Fibroblast of lung (primary cell): ENCODE data around the gene PTGDS. TPM values are rescaled to one million over a fixed set of nuclear protein-coding genes. Genes with fewer than 3 reads are reported as not detected.

ENCODE experiments used
- DNase-seq, 2 donors: peaks; one replicate each; pipeline versions ENCODE4 v3.0.0 to v3.0.0-alpha.2; 2010; ENCODE audit warnings: low read depth in 2 of 2
- H2AFZ ChIP-seq: 2 replicates; pipeline ENCODE4 v1.5.1; 2012; ENCODE audit warnings: low read length, control low read depth, inconsistent platforms
- H3K27ac ChIP-seq: 2 replicates; pipeline ENCODE4 v1.5.1; 2011; ENCODE audit warnings: low read length, control low read depth; ENCODE audit not compliant: insufficient read depth
- H3K27me3 ChIP-seq: 2 replicates; pipeline ENCODE4 v1.5.1; 2011; ENCODE audit warnings: mild to moderate bottlenecking, low read length; ENCODE audit not compliant: control insufficient read depth, insufficient read depth
- H3K36me3 ChIP-seq: 2 replicates; pipeline ENCODE4 v1.5.1; 2011; ENCODE audit warnings: low read length; ENCODE audit not compliant: control insufficient read depth, insufficient read depth
- H3K4me1 ChIP-seq: 2 replicates; pipeline ENCODE4 v1.5.1; 2011; ENCODE audit warnings: low read length; ENCODE audit not compliant: control insufficient read depth, insufficient read depth; ENCODE audit errors: extremely low read depth
- H3K4me2 ChIP-seq: 2 replicates; pipeline ENCODE4 v1.5.1; 2011; ENCODE audit warnings: low read length, control low read depth; ENCODE audit not compliant: insufficient read depth; ENCODE audit errors: extremely low read depth
- H3K4me3 ChIP-seq, 4 experiments: fragments of 200-600 bp in 1 of 4; sonication (generic) in 1 of 4; replicated peaks in 1 of 4; 2 replicates each; pipeline ENCODE4 v1.5.1; 2011 to 2016; ENCODE audit warnings: low read length in 4 of 4, low read depth in 3 of 4, mild to moderate bottlenecking in 3 of 4, control low read depth in 2 of 4, inconsistent platforms in 1 of 4, mixed read lengths in 1 of 4; ENCODE audit not compliant: insufficient read depth in 1 of 4; ENCODE audit errors: control extremely low read depth in 1 of 4
- H3K79me2 ChIP-seq: 2 replicates; pipeline ENCODE4 v1.5.1; 2012; ENCODE audit warnings: mild to moderate bottlenecking, low read length, inconsistent platforms; ENCODE audit not compliant: control insufficient read depth, insufficient read depth
- H3K9ac ChIP-seq: 2 replicates; pipeline ENCODE4 v1.5.1; 2011; ENCODE audit warnings: mild to moderate bottlenecking, low read length, control low read depth; ENCODE audit not compliant: insufficient read depth
- H3K9me3 ChIP-seq: 2 replicates; pipeline ENCODE4 v1.5.1; 2012; ENCODE audit warnings: low read depth, low read length; ENCODE audit not compliant: control insufficient read depth, insufficient read depth
- H4K20me1 ChIP-seq: 2 replicates; pipeline ENCODE4 v1.5.1; 2011; ENCODE audit warnings: low read length; ENCODE audit not compliant: control insufficient read depth, insufficient read depth; ENCODE audit errors: extremely low read depth
- CTCF ChIP-seq, 2 donors: IDR thresholded peaks in 1 of 2; conservative IDR thresholded peaks in 1 of 2; 1 replicate in 1 of 2; 2 replicates in 1 of 2; pipeline ENCODE4 v1.5.1; 2011 to 2012; ENCODE audit warnings: low read length in 2 of 2, control low read depth in 1 of 2, inconsistent platforms in 1 of 2, low read depth in 1 of 2, mild to moderate bottlenecking in 1 of 2
- EZH2 ChIP-seq: IDR thresholded peaks from 2 replicates; pipeline ENCODE4 v1.5.1; 2012; ENCODE audit warnings: low read length, control low read depth, mild to moderate bottlenecking; ENCODE audit errors: missing control alignments
- polyA plus RNA-seq, 2 donors: library from polyadenylated mRNA; depleted of rRNA in 1 of 2; stranded (reverse) in 1 of 2; unstranded in 1 of 2; fragments of >200 nt; gene quantifications; 2 replicates each; pipeline ENCODE4 v1.2.1, GENCODE V29; 2011 to 2012; ENCODE audit warnings: missing spikeins in 1 of 2
- total RNA-seq: library from RNA; depleted of rRNA; stranded (reverse); fragments of >200 nt; gene quantifications from 2 replicates; pipeline ENCODE4 v1.2.1, GENCODE V29; 2014

The PTGDS gene
- total and polyA plus RNA-seq, 2 donors (not counting 1 experiment from before 2014, with no cell fraction given): 4.9 to 90.3 TPM

- Histone ChIP-seq H3K36me3 (no peaks in the 10 kb centered on the region), H3K4me1 (no peaks in the 10 kb centered on the region), H3K27me3 (no peaks in the 10 kb centered on the region)
Measured at GRCh38 chr9:136957901-136958300, 19.4 kb upstream of the PTGDS start.

GRCh38 chr9:136958473-136958872, 18.8 kb upstream of the PTGDS start:
- no peak overlapping the region for H3K4me3 ChIP-seq
- H3K4me1 ChIP-seq: no peaks in the 10 kb centered on the region
- H3K79me2 ChIP-seq: no peaks in the 10 kb centered on the region
- H3K27me3 ChIP-seq: no peaks in the 10 kb centered on the region
- no peak overlapping the region for H3K4me2 ChIP-seq
- no peak overlapping the region for H3K9ac ChIP-seq
- H2AFZ ChIP-seq: no peak overlapping the region
- H4K20me1 ChIP-seq: no peaks in the 10 kb centered on the region
- TF ChIP-seq CTCF (conservative IDR thresholded peaks at IDR 0.05 in 1 of 2, IDR thresholded peaks at IDR 0.05 in 1 of 2; ENCODE audit: low read depth in 1 of 2, low read length in 2 of 2) (no peak), EZH2 (no peak)
- H3K9me3 ChIP-seq: no peaks in the 10 kb centered on the region
- H3K27ac ChIP-seq: no peak overlapping the region
- no peak for DNase-seq
- no peaks in the 10 kb centered on the region for H3K36me3 ChIP-seq

More at GRCh38 chr9:136957901-136958300, 19.4 kb upstream of the PTGDS start:
- Histone ChIP-seq H4K20me1 (no peaks in the 10 kb centered on the region), H3K27ac (no peak overlapping the region), H3K4me2 (no peak overlapping the region), H3K4me3 (no peak overlapping the region), H3K79me2 (no peaks in the 10 kb centered on the region), H3K9me3 (no peaks in the 10 kb centered on the region), H2AFZ (no peak overlapping the region), H3K9ac (no peak overlapping the region)
- TF ChIP-seq EZH2 (no peak), CTCF (conservative IDR thresholded peaks at IDR 0.05 in 1 of 2, IDR thresholded peaks at IDR 0.05 in 1 of 2; ENCODE audit: low read depth in 1 of 2, low read length in 2 of 2) (no peak)
- DNase-seq: no peak

GRCh38 chr9:136958898-136959850, 18.1 kb upstream of the PTGDS start:
- Histone ChIP-seq H3K4me1 (no peaks in the 10 kb centered on the region), H3K79me2 (no peaks in the 10 kb centered on the region), H3K9me3 (no peaks in the 10 kb centered on the region), H3K27ac (no peak overlapping the region), H3K9ac (no peak overlapping the region), H3K4me2 (no peak overlapping the region), H3K4me3 (no peak overlapping the region), H3K27me3 (no peaks in the 10 kb centered on the region), H3K36me3 (no peaks in the 10 kb centered on the region), H2AFZ (no peak overlapping the region), H4K20me1 (no peaks in the 10 kb centered on the region)
- no peak for TF ChIP-seq CTCF (conservative IDR thresholded peaks at IDR 0.05 in 1 of 2, IDR thresholded peaks at IDR 0.05 in 1 of 2; ENCODE audit: low read depth in 1 of 2, low read length in 2 of 2)
- no peak for TF ChIP-seq EZH2
- DNase-seq: no peak
